Right renal cortex interstitium (tissue), 3 donors: Measurements from ENCODE around the gene S100A5. TPM values are rescaled to one million over a fixed set of nuclear protein-coding genes. Genes with fewer than 3 reads are reported as not detected.
"Not testable (repeated sequence)": the region's sequence is repeated elsewhere in the genome, so short reads cannot be mapped to it uniquely, and the experiment has no call there.

Source experiments
- DNase-seq, 3 donors: peaks; one replicate each; pipeline ENCODE4 v3.0.0-alpha.2; 2013; ENCODE audit warnings: low read depth in 3 of 3, low spot score in 2 of 3
- polyA plus RNA-seq, 3 donors: library from polyadenylated mRNA; unstranded; fragments of 120-200 nt; gene quantifications; one replicate each; pipeline ENCODE4 v1.2.1, GENCODE V29; 2013; ENCODE audit not compliant: insufficient read length in 3 of 3

S100A5 gene
- polyA plus RNA-seq, 3 donors: 1.1 to 1.7 (median 1.2) TPM

DNA sequence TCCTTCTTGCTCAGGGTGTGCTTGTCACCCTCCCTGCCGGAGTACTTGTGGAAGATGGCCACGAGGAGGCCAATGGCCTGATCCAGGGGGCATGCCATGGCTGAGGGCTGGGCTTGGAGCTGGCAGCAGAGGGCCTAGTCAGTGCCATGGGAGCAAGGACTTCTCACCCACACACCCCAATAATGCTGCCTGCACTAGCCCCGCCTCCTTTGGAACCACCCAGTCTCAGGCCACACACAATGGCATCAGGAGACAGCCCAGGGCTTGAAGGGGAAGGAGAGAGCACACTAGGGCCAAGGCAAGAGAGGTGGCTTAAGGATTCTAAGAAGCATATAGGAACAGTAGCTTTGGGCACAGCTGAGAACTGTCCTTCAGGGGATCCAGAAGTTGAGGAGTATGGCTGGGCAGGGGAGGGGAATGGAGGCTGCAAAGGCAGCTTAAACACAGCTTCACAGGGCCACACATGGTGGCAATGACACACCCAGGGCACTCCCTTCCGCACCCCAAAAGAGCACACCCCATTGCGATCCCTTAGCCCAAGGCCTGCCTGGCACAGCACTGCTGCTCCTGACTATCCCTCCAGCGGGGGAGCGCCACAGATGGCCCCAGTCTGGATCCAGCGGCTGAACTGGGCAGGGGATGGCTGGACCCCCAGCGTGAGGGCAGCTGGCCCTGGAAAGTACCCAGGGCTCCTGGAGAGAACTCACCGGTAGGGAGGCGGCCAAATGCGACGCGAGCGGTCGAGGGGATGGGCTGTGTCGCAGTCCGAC is 5.3 kb downstream of the S100A5 start, which contains the start of gene S100A6:
Gene S100A6, minus strand, starts transcription at position 750 of the 770 bp plus-strand sequence. Its CDS starts 652 bp downstream, at position 98.
- DNase-seq: no peak

DNA sequence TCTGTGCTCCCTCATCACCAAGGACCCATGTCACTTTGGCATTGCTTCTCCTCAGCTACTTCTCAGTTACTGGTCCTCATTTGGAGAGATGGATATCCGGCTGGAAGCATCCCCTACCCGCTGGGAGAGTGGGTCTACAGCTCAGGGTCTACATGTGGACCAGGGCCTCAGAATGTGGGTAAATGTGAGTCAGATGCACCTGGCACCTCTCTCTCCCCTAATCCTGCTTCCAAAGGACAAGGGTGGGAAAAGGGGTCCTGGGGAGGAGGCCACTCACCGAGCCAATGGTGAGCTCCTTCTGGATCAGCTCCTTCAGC is 5.9 kb downstream of the S100A5 start:
- DNase-seq: no peak

DNA sequence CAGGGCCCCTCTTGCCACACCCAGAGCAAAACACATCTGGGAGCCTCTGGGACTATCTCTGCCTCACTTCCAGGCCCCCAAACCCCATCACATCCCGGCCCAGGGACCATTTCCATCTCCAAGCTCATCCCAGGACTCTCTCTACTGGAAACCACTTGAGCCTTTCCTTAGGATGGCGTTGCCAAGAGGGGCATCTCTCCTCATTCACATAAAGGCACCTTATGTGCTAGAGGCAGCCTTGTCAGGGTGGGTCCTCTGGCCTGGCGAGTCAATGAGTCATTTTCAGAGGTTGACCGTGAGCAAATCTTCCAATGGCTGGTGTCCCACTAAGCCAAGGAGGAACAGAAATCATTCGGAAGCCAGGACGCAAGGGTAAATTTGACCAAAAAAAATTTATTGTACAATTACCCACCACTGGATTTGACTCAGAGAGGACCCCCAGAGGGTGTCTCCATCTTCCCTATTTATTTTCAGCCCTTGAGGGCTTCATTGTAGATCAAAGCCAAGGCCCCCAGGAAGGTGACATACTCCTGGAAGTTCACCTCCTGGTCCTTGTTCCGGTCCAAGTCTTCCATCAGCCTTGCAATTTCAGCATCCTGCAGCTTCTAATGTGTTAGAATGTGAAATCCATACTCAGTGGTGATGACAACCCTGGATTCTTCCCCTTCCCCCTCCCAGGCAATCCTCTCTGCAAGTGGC is 6.4 kb downstream of the S100A5 start:
- no peak for DNase-seq

DNA sequence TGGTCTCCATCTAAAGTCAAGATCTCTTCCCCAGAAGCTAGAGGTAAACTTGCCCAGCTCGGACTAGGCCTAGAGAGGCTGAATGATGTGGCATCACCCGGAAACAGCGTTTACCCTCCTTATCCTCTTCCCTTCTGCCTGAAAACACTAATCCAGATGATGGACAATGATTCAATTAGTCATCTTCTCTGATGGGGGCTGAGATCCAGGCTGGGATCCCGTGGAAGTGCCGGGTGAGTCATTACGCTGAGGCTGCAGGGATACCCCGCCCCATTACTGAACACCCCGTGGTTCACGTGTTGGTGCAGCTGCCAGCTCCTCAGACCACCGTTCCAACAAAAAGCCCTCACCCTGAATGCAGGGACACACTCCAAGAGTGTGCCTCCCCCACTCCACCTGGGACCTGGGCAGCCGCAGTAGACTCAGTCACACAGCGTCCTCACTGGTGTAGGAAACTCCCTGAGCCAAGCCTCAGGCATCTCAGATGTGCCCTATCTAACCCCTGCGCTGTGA is 7.0 kb downstream of the S100A5 start:
- DNase-seq: no peak

DNA sequence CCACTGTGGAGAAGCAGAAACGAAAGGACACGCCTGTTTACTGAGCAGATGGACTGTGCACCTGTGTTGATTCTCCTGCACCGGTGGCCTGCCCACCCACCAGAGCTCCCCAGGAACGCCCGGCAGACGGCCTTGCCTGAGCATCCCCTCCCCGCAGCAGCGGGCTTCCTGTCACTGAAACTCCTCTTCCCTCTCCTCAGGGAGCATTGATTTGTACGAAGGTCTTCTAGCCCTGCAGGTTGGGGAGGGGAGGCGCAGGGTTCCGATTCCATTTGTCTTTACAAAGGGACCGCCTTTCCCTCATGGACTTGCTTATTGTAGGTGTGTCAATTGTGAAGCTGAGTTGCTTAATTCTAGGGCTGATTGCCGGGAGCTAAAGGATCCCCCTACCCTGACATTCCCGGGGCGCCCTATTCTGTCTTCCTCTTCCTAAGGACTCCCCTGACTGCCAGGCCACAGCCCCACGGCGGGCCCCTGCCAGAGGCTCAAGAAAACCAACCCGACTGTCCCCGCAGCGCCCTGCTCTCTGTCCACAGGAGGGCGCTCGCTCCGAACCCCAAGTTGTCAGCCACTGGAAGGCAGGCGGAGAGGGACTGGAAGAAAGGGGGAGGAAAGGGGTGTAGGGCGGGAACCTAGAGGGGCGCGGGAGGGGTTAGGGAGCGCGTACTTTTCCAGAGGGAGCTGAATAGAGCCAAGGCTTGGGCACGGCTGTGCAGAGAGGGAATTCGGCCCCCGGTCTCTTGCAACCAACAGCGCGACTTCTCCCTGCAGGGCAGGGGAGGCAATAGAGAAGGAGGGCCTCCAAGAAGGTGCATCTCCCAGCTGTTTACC is 7.8 kb downstream of the S100A5 start:
- DNase-seq: peak in 2 of 3 donors; percentile 73

DNA sequence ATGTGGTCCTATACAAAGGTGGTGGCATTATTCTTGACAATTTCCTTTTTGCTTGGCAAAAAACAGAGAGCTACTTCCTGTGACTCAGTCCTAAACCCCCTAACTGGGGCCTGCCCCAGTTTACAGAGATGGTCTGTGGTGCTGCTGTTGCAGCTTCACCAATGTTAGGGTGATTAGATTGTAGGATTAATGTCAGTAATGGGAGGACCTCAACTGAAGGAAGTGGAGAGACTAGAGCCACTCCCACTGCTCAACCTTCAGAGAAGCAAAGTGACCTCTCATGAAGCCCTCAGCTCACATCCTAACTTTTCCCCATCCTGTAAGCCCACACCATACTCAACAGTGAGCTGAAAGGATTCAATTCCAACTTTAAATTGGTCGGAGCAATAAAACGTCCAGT is 8.6 kb downstream of the S100A5 start:
- DNase-seq: no peak

DNA sequence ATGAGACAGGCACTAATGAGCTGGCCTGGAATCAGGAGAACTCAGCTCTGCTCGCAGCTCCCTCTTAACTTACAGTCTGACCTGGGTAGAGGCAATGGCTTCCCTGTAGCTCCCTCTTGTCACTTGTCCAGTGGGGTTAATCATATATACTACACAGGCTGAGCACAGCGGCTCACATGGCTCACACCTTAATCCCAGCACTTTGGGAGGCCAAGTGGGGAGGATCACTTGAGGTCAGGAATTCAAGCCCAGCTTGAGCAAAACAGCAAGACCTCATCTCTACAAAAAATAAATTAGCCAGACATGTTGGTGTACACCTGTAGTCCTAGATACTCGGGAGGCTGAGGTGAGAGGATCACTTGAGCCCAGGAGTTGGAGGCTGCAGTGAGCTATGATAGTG is 9.1 kb downstream of the S100A5 start:
- no peak for DNase-seq

DNA sequence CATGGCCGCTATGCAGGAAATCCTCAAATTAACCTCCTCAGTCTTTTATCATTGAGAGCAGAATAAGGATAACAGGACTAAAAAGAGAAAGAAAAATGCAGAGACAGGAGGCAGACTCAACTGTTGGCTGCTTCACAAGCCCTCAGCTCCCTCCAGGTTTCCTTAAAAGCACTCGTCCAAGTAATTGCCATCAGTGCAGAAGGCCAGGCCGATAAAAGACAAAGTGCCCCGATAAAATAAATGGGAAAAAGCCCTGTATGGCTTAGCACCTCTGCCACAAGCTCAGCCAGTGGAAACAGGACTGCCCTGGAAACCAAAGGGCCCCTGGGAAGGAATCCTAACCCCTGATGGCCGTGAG is 13.1 kb downstream of the S100A5 start:
- DNase-seq: no peak

DNA sequence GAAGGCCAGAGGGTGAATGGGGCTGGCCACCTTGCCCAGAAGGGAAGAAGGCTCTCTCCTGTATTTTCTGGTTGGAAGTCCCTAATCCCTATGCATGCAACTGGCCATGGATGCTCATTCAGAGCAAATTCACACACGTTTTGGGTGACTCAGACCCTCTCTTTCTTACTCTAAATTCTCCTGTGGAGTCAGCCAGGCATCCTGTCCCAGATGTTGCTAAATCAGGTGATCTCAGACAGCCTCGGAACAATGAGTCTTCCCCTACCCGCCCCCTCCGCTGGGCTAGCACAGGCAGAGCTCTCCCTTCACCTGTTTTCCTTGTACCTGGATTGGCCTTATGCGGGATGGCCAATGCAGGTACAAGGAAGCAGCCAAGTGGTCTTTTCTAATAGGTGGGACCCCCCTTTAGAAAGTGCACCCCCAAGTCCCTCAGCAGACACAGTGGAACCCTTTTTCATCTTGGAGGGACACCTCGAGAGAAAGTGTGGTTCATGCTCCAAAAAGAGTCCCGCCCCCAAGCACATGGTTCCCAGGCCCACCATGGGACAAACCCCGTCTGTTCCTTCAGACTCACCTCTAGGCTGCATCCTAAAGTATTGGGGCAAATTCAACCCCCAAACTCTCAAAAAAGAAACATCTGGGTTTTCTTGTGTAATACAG is 13.6 kb downstream of the S100A5 start:
- no peak for DNase-seq

DNA sequence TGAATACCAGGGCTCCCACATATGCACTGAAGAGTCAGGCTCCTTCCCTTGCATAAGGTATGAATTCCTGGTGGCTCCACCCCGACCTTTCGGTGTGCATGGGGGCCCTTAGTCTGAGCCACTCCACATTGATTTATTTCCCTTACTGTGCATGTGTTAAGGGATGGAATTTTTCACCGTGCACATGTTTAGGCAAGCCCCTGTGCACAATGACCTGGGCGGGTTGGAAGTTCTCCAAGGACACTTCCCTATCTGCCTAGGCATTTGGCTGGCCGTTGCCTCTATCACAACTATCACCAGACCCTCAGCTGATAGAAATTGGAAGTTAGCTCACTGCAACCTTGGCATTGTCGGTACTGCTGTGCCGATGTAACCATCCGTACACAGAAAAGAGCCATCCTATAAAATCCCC is 14.6 kb downstream of the S100A5 start:
- DNase-seq: no peak

DNA sequence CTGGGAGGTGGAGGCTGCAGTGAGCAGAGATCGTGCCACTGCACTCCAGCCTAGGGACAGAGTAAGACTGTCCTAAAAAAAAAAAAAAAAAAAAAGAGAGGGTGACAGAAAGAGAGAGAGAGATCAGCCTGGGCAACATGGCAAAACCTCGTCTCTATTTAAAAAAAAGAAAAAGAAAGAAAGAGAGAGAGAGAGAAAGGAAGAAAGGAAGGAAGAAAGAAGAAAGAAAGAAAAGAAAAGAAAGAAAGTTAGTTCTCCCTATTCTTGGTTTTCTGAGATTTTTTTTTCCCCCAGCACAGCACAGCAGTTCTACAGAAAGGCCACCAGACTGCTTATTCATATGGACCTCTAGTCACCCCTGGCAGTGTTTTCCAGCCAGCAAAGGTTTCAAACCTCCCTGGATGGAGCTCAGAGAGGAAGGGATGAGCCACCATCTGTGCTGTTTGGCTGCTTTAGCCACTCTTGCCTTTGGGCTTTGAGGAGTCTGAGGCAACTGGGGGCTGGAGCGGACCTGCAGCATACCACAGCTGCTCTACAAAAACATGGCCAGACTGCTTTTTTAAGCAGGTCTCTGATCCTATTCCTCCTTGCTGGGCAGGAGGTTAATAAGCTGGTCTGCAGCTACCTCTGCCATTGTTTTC is 15.5 kb downstream of the S100A5 start:
- no peak for DNase-seq

DNA sequence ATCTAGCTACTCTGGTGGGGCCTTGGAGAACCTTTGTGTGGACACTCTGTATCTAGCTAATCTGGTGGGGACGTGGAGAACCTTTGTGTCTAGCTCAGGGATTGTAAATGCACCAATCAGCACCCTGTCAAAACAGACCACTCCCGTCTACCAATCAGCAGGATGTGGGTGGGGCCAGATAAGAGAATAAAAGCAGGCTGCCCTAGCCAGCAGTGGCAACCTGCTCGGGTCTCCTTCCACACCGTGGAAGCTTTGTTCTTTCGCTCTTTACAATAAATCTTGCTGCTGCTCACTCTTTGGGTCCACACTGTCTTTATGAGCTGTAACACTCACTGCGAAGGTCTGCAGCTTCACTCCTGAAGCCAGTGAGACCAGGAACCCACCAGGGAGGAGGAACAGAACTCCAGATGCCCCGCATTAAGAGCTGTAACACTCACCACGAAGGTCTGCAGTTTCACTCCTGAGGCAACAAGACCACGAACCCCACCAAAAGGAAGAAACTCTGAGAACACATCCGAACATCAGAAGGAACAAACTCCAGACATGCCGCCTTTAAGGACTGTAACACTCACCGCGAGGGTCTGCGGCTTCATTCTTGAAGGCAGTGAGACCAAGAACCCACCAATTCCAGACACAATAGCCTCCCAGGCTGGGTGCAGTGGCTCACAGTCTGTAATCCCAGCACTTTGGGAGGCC is 18.2 kb downstream of the S100A5 start:
- not testable (repeated sequence) for DNase-seq

DNA sequence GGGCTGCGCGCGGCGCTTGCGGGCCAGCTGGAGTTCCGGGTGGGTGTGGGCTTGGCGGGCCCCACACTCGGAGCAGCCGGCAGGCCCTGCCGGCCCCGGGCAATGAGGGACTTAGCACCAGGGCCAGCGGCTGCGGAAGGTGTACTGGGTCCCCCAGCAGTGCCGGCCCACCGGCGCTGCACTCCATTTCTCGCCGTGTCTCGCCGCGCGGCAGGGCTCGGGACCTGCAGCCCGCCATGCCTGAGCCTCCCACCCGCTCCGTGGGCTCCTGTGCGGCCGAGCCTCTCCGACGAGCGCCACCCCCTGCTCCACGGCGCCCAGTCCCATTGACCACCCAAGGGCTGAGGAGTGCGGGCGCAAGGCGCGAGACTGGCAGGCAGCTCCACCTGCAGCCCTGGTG is 18.9 kb downstream of the S100A5 start:
- not testable (repeated sequence) for DNase-seq

DNA sequence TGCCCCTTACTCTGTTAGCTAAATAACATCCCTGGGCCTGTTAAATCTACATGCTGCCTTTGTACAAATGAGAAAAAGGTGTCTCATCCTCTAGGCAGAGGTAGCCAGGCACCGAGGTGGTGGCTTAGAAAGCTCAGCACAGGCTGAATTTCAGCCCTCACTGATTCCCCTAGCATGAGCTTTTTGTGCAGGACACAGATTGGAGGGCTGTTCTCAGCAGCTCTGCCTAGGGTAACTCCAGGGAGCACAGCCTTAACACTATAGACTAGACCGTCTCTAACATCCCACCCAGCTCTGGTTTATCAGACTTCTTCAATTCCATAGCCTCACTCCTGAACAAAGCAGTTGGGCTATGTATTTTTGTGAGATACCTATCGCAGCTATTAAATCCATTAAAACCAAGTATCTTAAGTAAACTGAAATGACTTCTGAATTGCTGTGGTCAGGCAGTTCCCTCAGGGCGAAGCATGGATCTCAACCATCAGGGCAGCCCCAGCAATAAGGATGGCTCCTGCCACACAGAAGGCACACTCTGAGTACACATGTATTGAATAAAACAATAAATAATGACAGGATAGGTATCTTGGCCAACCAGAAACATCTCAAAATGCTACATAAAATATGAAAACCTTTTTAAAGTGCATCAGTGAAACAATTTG is 19.8 kb downstream of the S100A5 start:
- DNase-seq: no peak

DNA sequence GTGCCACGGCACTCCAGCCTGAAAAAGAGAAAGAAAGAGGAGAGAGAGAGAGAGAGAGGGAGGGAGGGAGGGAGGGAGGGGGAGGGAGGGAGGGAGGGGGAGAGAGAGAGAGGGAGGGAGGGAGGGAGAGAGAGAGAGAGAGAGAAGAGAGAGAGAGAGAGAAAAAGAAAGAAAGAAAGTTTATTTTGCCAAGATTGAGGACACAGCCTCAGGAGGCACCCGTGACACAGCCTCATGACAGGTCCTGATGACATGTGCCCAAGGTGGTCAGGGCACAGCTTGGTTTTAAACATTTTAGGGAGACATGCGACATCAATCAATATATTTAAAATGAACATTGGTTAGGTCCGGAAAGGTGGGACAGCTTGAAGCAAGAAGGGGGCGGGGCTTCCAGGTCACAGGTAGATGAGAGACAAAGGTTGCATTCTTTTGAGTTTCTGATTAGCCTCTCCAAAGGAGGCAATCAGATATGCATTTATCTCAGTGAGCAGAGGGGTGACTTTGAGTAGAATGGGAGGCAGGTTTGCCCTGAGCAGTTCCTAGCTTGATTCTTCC is 20.5 kb downstream of the S100A5 start:
- not testable (repeated sequence) for DNase-seq

DNA sequence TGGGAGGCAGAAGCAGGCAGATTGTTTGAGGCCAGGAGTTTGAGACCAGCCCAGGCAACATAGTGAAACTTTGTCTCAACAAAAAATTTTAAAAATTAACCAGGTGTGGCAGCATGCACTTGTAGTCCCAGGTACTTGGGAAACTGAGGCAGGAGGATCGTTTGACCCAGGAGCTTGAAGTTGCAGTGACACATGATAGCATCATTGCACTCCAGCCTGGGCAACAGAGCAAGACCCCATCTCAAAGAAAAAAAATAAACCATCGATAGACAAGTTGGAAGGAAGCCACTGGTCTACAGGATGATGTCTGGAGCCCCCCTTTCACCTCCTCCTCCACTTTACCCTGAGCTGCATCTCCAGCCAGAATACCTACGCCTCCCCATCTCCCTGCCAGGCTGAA is 21.5 kb downstream of the S100A5 start:
- no peak for DNase-seq

DNA sequence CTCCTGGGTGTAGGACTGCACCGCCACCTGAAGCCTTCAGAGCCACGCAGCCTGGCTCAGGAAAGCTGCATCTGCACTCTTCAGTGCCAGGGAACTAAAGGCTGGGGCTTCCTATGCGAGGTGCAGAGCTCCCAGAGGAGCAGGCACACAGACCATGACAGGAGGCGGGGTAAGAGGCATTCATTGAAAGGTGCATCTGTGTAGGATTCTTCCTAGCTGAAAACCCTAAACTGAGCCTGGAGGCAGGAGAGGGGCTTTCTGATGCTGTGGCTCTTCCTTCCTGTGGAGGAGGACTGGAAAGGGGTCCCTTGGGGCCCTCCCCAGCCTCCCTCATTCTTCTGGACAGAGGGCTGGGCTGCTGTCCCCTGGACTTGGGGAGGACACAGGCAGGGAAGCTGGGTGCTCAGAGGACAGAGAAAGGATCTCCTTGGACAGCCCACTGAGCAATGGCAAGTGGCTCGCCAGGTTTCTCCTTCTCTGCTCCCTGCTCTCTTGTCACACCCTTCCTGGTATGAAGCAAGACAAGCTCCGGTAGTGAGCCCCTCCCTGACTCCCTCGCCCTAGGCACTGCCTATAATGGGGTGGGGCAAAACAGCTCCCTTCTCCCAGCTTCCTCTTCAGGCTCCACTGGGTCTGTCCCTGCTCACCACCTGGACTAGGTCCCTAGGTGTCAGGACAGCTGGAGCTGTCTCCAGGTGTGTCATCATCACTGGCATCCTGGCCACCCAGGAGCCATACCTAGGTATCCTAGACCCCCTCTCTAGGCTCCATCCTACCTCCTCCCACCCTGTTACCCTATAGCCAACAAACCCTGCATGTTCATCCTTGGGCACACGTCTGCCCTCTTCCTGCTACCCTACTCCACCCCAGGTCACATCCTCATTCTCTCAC is 25.0 kb downstream of the S100A5 start:
- no peak for DNase-seq

DNA sequence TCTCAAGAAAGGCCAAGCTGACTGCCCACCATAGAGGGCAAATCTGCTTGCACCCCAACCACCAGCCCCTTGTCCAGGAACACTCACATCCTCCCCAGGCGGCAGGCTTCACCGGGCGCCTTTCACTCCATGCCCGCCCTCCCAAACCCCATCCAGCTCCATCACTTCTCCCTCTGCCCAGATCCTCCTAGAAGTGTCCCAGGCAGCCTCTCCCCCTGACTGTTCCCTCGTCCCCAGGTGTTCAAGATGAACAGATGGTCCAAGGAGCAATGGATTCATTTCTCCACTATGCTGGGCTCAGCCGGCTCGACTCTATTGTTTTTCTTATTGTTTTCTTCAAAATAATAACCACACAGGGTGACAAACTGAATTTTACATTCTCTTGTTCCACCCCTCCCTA is 27.1 kb downstream of the S100A5 start:
- DNase-seq: no peak
